GM19238 (cell line): ENCODE measurements around the gene GRAMD1A.
A peak's percentile ranks its signal among the peaks of the same experiment; 100 is the strongest.
"Not testable (repeated sequence)": the region's sequence is repeated elsewhere in the genome, so short reads cannot be mapped to it uniquely, and the experiment has no call there.

Experiments used
- DNase-seq: peaks from one replicate; pipeline ENCODE4 v3.0.0; 2011; ENCODE audit warnings: low spot score; ENCODE audit not compliant: insufficient read length

Gene GRAMD1A

GRCh38 chr19:35018379-35018778 is 18.3 kb downstream of the GRAMD1A start:
- no peak for DNase-seq

DNA sequence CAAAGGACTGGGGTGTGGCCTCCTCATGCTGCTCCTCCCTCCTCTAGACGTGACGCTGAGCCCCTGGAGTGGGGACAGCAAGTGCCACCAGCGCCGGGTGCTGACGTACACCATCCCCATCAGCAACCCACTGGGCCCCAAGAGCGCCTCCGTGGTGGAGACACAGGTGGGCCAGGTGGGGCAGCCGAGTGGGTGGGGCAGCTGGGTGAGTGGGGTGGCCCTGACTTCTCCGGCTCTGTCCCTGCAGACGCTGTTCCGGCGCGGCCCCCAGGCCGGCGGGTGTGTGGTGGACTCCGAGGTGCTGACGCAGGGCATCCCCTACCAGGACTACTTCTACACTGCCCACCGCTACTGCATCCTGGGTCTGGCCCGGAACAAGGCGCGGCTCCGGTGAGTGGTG is 19.0 kb downstream of the GRAMD1A start:
- no peak for DNase-seq

- no peak for DNase-seq
Observed at GRCh38 chr19:35021016-35021415, 20.9 kb downstream of the GRAMD1A start.

DNA sequence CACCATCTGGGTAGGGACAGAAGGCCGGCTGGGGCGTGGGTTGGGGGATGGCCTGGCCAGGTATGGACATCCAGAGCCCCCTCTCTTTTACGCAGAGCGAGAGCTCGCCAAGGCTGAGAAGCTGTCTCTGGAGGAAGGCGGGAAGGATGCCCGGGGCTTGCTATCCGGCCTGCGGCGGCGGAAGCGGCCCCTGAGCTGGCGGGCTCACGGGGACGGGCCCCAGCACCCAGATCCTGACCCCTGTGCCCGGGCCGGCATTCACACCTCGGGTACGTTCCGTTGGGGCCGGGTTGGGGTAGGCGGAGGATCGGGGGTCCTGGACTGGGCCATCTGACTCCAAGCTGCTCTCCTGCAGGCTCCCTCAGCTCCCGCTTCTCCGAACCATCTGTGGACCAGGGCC is 21.5 kb downstream of the GRAMD1A start:
- no peak for DNase-seq

GRCh38 chr19:35022460-35022859 is 22.3 kb downstream of the GRAMD1A start:
- no peak for DNase-seq

DNA sequence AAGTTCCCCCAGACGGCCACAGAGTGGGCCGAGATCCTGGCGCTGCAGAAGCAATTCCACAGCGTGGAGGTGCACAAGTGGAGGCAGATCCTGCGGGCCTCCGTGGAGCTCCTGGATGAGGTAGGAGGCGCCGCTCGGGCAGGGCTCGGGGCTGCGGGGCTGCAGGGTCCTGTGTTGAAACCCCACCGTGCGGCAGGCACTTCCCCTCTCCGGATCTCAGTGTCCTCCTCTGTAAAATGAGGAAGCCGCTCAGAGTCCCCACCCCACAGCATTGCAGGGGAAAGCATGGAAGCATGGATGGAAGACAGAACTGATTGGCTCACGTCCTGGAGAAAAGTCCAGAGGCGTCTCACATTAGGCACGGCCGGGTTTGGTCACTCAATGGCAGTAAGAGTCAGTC is 23.3 kb downstream of the GRAMD1A start:
- no peak for DNase-seq

- DNase-seq, result no peak
Observed at GRCh38 chr19:35024095-35024494, 24.0 kb downstream of the GRAMD1A start.

DNA sequence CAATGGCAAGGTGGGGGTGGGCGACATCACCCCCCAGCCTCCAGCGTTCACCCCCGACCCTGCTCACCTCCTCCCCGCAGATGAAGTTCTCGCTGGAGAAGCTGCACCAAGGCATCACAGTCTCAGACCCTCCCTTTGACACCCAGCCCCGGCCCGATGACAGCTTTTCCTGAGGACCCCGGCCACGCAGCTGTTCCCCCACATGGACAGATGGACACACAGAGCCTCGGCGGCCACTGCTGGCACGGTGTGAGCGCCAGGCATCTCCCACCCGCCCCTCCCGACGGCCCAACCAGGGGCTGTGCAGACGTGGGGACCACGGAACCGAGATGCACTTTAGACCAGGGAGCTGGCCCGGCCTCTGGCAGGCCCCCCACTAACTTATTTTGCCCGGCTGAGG is 25.8 kb downstream of the GRAMD1A start:
- DNase-seq, result no peak

DNA sequence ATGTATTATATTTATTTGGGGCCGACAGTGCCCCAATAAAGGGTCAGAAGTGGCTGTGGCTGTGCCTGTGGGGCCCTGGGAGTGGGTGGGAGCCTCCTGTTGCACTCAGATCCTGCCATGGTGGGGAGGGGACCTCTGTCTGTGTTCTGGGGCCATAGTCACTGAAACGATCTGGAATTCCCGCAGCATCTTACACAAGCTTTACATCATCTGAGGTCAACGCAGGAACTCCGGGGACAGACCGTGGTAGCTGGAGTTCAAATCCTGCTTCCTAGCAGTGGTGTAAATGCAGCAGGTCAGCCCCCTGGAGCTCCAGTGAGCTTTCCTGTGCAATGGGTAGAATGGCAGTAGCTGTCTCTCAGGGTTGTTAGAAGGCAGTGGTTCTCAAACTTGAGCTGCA is 26.3 kb downstream of the GRAMD1A start:
- no peak for DNase-seq

DNA sequence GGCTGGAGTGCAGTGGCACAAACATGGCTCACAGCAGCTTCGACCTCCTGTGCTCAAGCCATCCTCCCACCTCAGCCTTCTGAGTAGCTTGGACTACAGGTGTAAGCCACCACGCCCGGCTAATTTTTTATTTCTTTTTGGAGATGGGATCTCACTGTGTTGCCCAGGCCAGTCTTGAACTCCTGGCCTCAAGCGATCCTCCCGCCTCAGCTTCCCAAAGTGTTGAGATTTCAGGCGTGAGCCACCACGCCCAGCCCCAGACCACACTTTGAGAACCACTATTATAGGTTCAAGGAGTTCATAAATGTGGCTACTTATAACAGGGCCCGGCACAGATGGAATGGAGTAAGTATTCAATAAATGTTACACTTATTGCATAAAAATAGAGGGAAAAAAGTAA is 26.9 kb downstream of the GRAMD1A start:
- no peak for DNase-seq

GRCh38 chr19:35027851-35028599 is 27.9 kb downstream of the GRAMD1A start:
- DNase-seq, result no peak

DNA sequence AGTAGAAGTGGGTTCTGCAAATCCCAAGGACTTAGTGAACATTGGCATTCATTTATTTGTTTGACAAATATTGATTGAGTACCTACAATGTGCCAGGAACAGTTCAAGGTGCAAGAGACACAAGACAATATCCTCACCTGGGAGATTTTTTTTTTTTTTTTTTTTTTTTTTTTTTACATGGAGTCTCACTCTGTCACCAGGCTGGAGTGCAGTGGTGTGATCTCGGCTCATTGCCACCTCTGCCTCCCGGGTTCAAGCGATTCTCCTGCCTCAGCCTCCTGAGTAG is 28.4 kb downstream of the GRAMD1A start:
- not testable (repeated sequence) for DNase-seq

DNA sequence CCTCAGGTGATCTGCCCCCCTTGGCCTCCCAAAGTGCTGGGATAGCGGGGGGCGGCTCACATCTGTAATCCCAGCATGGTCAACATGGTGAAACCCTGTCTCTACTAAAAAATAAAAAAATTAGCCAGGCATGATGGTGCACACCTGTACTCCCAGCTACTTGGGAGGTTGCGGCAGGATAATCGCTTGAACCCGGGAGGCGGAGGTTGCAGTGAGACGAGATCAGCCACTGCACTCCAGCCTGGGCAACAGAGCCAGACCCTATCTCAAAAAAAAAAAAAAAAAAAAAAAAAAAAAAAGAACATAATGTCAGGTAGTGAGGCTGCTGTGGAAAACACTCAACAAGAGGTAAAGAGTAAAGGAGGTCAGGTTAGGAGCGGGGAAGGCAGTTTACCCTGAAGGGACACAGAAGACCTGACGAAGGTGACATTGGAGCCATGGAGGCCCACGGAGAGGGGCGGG is 29.2 kb downstream of the GRAMD1A start:
- not testable (repeated sequence) for DNase-seq

GRCh38 chr19:35029737-35030256 is 29.7 kb downstream of the GRAMD1A start:
- DNase-seq, result no peak

GRCh38 chr19:35030257-35031071 is 30.3 kb downstream of the GRAMD1A start, which contains the start of gene SCN1B:
TSS of gene SCN1B (plus strand) at chr19:35030470. CDS start at chr19:35030821, 351 bp downstream.
- peak; percentile 37 for DNase-seq

DNA sequence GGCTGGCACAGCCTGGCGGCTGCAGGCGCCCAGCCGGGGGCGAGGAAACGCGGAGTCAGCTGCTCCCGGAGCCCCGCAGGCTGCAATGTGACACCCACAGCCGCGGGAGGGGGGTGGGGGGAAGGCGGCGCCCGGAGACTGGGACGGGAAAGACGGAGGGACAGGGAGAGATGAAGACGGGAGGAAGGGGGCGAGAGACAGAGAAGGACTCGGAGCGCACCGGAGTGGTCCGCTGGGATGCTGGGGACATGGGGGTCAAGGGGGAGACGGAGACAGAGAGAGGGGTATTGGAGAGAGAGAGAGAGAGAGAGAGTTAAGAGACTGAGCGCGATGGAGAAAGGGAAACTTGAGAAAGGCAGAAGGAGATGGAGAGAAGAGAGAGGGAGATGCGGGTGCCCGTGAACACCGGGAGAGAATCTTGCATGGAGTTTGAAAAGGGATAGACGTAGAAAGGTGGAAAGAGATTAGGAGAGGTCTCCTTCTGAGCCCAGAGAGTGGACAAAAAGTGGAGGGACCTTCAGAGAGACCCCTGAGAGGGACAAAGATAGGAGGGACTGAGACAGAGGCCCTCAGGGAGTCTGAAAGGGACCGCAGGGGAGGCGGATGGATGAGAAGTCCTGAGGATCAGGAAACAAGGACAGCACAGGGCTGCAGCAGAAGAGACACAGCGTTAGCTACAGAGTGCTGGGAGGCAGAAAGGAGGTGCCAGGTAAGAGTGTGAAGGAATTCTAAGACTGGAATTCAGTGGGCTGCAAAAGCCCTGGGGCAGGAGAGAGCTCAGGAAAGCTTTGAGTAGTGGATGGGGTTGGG is 31.2 kb downstream of the GRAMD1A start:
- DNase-seq, result no peak

GRCh38 chr19:35032356-35032865 is 32.3 kb downstream of the GRAMD1A start:
- no peak for DNase-seq

DNA sequence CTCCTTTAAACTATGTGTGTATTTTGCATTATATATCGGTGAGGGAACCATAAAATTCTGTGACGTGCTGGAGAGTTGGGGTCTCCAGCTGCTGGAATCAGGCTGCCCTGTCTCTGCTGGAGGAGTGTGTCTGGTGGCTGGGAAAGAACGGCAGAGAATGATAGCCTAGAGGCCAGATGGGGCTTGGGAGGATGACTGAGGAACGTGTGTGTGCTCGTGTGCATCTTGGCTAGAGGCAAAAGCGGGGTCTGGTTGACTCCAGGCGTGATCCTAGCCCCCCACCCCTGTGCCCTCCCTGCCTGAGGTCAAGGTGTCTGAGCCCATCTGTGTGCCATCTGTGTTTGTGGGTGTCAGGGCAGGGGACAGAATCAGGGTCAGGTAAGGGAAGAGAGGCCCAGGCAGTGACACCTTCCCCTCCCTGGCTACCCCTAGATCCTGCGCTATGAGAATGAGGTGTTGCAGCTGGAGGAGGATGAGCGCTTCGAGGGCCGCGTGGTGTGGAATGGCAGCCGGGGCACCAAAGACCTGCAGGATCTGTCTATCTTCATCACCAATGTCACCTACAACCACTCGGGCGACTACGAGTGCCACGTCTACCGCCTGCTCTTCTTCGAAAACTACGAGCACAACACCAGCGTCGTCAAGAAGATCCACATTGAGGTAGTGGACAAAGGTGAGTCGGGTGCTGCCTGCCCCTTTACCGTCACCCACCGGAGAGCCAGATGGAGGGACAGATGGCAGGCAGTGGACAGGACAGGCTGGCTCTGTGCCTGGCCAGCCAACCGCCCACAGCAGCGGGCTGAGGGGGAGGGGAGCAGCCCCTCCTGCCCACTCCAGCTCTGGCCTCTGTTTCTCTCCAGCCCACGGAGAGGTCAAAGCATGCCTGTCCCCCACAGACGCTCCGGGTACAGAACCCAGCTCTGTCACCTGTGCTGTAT is 33.2 kb downstream of the GRAMD1A start:
- no peak for DNase-seq

- no peak for DNase-seq
Observed at GRCh38 chr19:35034005-35034502, 33.9 kb downstream of the GRAMD1A start.
